SK-N-MC (cell line): ENCODE measurements around the gene EHBP1.

ENCODE experiments used
- EZH2 ChIP-seq: fragments of 200-600 bp; sonication (generic); IDR thresholded peaks from one replicate; pipeline ENCODE4 v1.6.1; 2017; ENCODE audit warnings: antibody characterized with exemption
- FOXP2 ChIP-seq: optimal IDR thresholded peaks from 2 replicates; pipeline ENCODE3; 2011; ENCODE audit warnings: mild to moderate bottlenecking, moderate library complexity; ENCODE audit not compliant: insufficient read depth; ENCODE audit errors: extremely low read length, control extremely low read depth
- POLR2AphosphoS5 ChIP-seq: IDR thresholded peaks from 2 replicates; pipeline ENCODE4 v1.6.1; 2012; ENCODE audit warnings: mild to moderate bottlenecking, low read depth, low read length, borderline replicate concordance

DNA sequence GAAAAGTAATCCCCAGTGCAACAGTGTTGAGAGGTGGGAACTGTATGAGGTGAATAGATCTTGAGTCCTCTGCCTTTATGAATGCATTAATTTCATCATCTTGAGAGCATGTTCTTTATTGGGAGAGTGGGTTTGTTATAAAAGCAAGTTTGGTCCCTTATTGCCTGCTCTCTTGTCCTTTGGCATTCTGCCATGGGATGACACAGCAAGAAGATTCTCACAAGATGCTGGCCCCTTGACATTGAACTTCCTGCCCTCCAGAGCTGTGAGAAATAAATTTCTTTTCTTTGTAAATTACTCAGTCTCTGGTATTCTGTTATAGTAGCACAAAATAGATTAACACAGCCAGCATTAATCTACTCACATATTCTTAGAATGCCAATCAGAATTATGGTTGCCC is 108.6 kb downstream of the EHBP1 start:
- TF ChIP-seq POLR2AphosphoS5 (no peak), EZH2 (no peak), FOXP2 (no peak)
